ENCODE measurements around the gene CLDN34. TPM values are rescaled to one million over a fixed set of nuclear protein-coding genes. Genes with fewer than 3 reads are reported as not detected.

The CLDN34 gene, protein sequence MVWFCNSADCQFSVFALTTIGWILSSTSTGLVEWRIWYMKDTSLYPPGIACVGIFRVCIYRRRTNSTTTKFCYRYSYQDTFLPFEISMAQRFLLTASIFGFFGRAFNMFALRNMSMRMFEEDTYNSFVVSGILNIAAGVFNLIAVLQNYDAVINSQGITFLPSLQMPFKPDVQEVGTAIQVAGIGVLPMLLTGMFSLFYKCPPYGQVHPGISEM
- total RNA-seq = not detected

DNA sequence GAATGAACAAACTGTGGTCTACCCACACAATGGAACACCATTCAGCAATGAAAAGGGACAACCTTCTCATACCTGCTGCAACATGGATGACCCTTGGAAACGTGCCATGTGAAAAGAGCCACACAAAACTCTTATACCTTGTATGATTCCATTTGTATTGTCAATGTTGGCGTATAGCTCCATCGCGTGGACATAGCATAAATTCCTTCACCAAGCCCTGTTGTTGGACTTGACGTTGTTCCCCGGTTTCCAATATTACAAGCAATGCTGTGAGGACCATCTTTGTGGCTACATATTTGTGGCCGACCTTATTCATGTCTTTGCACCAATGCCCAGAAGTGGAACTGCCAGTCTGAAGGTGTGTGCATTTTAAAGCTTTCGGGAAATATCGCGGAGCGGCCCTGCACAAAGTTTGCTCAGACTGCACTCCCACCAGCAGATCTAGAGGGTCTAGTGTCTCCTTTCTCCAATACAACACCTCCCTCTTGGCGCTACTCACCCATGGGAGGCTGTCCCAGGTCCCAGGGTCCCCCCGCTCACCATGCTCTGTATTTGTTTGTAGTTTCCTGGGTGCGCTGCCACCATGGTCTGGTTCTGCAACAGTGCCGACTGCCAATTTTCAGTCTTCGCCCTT lies at the start of gene CLDN34:
Gene CLDN34 (plus strand): TSS at position 584 of the 634 bp plus-strand sequence. CDS start 0 bp downstream, at position 584.
- no peak for FAIRE-seq
- no peak for DNase-seq (ENCODE audit: low spot score in 2 of 2)

DNA sequence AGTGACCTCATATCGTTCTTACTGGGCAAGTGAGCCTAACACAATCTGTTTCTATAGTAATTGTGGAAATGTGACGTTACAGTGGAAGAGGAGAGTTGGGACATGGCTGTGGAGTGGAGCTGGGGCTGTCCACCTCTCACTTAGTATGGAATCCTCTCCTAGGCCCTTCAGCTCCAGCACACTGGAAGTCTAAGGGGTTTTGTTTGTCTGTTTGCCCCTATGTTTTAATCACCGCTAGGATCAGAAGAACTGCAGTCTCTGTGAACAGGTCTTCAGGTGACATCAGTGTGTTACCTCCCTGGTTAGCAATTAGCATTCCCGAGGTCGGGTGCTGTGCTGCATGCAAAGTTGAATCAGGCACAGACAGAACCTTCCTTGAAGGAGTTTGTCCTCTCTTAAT lies 49.3 kb upstream of the CLDN34 start:
- no peak for FAIRE-seq
- no peak for DNase-seq (ENCODE audit: low spot score in 2 of 2)

DNA sequence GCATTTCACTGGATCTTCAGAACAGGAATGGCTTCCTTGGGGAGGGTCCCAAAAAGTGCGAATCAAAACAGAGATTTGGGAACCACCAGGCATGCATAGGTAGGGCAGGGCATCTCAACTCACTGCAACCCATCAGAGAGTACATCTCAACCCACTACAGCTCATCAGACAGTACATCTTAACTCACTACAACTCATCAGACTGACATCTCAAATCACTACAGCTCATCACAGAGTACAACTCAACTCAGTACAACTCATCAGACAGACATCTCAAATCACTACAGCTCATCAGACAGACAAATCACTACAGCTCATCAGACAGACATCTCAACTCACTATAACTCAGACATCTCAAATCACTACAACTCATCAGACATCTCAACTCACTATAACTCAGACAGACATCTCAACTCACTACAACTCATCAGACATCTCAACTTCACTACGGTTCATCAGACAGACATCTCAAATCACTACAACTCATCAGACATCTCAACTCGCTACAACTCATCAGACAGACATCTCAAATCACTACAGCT lies 47.5 kb upstream of the CLDN34 start:
- FAIRE-seq = no peak
- DNase-seq (ENCODE audit: low spot score in 2 of 2) = no peak

DNA sequence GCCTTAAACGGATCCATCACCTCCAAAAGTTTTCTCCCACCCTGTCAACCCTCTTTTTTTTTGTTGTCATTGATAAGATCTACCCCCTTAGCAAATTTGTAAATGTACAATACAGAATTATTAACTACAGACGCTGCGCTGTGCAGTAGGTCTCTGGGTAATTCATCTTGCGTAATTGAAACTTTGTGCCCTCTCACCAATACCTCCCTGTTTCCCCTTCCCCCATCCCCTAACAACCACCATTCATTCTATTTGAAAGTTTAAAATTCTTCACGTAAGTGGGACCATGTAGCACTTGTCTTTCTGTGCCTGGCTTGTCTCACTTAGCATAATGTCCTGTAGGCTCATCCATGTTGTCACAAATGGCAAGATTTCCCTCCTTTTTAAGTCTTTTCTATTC lies 45.8 kb upstream of the CLDN34 start:
- no peak for FAIRE-seq
- DNase-seq (ENCODE audit: low spot score in 2 of 2) = no peak

DNA sequence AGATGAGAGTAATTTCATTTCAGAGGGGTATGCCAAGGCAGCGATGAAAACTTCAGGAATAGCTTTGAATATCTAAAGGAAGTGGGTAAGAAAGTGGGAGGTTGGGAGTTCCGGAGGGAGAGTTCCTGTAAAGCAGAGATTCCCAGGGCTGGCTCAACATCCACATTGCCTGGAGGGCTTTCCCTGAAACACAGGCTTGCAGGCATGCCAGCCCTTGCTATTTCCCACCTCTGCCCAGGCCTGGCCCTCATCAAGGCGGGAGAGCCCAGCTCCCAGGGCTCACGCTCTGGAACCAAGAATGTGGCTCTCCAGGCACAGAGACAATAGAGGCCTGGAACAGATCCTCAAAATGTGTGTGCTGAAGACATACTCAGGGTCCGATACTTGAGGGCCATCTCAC lies 43.8 kb upstream of the CLDN34 start:
- DNase-seq (ENCODE audit: low spot score in 2 of 2) (no peak), FAIRE-seq (no peak)

DNA sequence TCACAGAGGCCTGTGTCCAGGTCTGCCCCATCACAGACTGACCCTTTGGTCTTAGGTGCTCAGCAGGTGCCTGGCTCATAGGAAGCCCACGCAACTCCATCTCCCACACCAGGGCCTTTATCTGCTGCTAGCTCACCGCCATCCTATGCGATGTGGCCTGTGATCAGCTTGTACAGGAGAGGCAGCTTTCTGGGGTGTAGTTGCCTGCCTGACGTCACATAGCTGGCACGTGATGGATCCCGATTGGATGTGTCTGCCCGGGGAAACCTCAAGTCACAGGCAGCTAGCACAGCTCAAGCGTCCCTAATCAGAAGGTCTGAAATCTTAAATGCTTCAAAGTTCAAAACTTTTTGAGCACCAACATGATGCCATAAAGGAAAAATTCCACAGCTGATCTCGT lies 41.2 kb upstream of the CLDN34 start:
- DNase-seq (ENCODE audit: low spot score in 2 of 2) (no peak), FAIRE-seq (no peak)

DNA sequence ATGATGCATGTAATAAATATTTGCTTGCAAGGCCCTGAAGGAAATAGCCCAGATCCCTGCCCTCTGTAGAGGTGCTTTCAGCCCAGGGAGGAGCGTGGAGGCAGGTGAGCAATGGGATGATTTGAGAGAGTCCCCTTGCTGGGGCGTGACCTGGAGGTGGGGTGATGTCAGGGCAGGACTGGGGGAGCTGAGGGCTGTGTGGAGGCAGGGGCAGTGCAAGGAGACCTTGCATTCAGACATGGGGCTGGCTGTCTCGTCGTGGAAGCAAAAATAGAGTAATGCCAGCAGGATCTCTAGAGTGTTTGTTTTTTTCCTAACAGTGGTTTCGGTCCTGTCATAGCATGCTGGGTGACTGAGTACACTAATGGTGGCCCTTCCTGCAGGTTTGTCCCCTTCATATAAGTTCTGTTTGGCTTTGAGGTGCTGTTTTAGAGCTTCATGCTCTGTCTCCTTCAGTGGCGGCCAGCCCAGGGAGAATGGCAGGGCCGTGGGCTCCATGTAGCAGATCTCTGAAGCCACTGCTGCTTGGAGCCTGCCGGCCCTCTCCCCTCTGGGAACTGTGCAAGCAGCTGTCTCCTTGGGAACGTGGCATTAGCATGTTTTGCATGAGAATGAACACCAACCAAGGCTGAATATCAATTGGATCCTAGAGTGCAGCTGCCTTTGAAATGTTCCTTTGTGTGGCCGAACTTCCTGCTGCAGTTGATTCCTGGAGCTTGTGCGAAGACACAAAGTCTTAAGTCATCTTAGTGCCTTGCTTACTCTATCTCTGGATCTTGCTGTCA lies 39.3 kb upstream of the CLDN34 start:
- FAIRE-seq (no peak), DNase-seq (ENCODE audit: low spot score in 2 of 2) (no peak)

DNA sequence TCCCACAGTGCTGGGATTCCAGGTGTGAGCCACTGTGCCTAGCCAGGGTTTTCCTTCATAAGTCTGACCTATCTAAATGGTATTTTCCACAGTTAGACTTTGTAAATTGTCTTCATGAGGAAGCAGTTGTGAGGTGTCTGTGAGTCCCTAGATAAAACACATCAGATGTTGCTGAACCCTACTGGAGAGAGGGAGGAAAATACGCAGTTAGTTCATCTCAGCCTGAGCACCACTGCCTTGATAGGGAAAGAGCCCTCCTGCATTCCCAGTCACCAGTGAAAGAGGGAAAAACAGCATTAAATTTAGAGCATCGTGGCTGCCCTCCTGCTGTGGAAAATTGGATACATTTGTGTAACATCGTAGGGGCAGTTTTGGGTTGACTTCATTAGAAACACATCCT lies 31.7 kb upstream of the CLDN34 start:
- no peak for DNase-seq (ENCODE audit: low spot score in 2 of 2)
- no peak for FAIRE-seq

DNA sequence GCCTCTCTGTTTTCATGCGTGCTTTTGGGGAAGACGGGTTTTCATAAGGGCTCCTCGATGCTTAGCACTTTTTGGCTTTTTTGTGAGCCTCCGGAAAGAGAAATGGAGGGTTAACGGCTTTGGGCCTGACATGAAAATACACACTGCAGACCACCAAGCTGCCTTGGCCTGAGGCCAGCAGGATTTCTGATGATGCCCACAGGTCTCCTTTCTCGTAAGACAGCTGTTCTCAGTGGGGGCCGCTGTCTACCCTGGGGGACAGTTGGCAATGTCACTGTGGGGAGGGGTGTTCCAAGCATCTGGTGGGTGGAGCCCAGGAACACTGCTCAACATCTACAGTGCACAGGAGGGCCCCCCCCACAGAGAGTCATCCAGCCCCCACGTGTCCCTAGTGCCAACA lies 29.4 kb upstream of the CLDN34 start:
- DNase-seq (ENCODE audit: low spot score in 2 of 2) = no peak
- FAIRE-seq = no peak

DNA sequence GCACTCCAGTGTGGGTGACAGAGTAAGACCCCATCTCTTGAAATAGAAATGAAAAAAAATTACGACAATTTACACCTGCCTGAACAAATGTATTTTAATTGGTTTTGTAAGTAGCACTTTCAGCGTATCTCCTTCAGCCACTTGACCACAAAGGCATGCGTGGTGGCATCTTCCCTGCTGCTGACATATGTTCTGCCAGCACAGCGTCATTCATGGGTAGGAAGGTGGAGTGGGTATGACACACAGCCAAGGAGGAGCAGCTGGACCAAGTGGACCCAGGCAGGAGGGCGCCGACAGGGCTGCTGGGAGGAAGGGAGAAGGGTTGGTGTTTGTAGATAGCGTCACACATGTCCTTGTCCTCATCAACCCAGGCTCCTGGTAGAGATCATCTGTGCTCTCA lies 28.6 kb upstream of the CLDN34 start:
- DNase-seq (ENCODE audit: low spot score in 2 of 2) (no peak), FAIRE-seq (no peak)

DNA sequence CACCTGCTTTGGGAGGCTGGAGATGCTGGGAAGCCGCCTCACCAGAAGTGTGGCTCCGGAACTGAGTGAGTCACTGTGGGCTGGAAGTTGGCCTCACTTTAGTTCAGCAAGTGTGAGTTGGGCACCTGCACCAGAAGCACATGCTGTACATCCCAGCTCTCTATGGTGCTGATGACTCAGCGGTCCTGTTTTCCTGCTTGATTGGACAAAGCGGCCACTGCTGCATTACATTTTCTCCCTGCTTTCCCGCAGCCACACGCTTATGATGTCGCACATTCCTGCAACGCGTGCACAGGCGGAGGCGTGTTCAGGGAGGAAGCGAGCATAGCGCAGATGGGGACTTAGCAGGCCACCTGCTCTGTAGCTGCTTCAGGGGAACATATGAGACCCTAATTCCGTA lies 26.7 kb upstream of the CLDN34 start:
- FAIRE-seq (no peak), DNase-seq (ENCODE audit: low spot score in 2 of 2) (peak in 1 of 2 donors; percentile 28)

DNA sequence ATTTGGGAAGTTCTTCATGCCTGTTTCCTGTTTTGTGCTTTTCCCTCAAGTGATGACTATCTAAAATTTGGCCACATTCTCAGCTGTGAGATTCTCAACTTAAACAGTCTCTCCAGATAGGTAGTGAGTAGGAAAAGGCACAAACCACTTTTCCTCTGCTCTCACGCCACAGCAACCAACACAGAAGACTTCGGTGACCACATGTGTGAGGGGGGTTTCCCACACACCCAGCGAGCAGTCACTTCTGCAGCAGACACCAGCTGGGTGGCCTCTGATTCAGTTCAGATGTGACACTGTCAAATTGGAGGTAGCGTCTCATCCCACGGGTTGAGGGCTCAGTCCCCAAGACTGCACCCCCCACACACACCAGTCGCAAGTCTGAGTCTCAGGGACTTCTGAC lies 25.1 kb upstream of the CLDN34 start:
- FAIRE-seq (no peak), DNase-seq (ENCODE audit: low spot score in 2 of 2) (no peak)

DNA sequence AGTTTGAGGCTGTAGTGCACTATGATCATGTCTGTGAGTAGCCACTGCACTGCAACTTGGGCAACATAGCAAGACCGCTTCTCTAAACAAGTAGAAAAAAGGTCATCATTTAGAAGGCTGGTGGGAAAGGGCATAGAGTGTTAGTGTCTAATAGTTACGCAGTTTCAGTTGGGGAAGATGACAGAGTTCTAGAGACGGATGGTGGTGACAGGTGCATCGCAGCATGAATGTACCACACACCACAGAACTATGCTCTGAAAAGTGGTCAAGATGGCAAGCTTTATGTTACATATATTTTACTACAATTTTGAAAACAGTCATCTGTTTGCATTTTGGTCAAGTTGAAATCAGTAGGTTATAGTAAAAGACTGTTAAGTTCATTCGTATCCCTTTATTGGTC lies 23.7 kb upstream of the CLDN34 start:
- FAIRE-seq = no peak
- DNase-seq (ENCODE audit: low spot score in 2 of 2) = no peak

DNA sequence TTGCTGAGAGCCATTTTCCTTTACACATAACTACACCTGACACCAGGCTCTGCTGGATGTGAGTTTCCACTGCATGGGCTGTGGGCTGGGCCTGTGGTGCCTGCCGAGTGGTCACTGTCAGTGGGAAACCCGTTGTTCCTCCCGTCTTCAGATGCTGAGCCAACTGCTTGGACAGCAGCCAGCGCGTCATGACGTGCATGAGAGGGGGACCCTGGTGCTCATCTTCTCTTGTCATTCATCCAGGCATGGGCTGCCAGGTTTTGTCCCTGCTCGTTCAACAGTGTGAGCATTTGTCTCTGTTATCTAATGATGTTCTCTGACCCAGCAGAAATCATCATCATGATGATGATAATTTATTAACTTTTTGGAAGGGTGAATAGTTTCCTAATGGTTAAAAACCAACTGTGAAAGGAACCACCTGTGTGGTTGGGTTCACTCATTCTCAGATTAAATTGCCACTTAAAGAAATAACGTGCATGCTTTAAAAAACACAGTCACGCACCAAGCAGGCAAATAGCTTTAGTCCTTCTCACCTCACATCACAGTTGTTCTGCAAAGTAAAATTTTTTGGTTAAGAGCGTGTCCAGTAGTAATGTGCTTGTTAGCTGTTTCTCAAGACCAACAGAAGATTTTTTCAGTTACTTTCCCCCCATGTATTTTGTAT lies 19.9 kb upstream of the CLDN34 start:
- DNase-seq (ENCODE audit: low spot score in 2 of 2) (no peak), FAIRE-seq (no peak)

DNA sequence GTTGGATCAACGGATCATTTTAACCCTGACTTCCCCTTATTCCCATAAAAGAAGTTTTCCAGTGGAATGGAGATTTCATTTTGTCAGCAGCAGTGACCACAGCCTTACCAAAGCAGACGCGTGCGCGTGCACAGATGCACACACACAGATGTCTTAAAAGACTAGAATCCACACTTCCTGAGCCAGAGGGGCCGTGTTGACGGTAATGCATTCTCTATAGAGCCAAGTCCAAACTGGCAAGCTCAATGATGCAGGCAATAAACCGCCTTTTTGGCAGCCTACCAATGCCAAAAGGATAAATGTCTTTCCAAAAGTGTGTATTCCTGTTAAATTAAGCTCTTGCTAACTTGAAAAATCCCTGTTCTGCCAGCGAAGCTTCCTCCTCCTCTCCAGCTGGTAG lies 18.8 kb upstream of the CLDN34 start:
- FAIRE-seq (no peak), DNase-seq (ENCODE audit: low spot score in 2 of 2) (no peak)

DNA sequence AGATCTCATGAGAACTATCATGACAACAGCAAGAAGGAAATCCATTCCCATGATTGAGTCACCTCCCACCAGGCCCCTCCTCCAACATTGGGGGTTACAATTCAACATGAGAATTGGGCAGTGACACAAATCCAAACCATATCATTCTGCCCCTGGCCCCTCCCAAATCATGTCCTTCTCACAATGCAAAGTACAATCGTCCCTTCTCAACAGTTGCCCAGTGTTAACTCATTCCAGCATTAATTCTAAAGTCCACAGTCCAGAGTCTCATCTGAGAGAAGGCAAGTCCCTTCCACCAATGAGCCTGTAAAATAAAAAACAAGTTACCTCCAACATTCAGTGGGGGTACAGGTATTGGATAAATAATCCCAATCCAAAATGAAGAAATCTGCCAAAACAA lies 14.9 kb upstream of the CLDN34 start:
- DNase-seq (ENCODE audit: low spot score in 2 of 2) (no peak), FAIRE-seq (no peak)

DNA sequence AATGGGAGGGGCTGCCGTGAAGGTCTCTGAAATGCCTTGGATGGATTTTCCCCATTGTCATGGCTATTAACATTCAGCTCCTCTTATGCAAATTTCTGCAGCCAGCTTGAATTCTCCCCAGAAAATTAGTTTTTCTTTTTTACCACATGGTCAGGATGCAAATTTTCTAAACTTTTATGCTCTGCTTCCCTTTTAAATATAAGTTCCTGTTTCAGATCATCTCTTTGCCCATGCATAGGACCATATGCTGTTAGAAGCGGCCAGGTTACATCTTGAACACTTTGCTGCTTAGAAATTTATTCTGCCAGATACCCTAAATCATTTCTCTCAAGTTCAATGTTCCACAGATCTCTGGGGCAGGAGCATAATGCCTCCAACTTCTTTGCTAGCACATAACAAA lies 13.8 kb upstream of the CLDN34 start:
- no peak for DNase-seq (ENCODE audit: low spot score in 2 of 2)
- FAIRE-seq = no peak

DNA sequence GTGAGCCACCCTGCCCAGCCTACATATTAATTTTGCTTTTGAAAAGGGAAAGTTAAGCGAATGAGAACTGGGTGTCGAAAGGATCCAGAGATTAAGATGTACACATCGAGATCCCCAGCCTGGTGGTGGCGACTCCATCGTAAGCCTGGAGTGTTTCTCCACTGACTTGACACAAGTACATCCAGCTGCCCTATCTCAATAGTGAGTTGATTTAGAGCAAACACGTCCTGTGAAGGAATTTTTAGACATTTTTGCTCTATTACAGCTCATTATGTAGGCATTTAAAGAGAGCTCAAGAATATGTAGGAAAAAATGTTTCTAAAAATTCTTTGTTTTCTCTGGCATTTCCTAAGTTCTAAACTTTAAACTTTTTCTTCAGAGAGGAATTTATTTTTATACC lies 11.7 kb upstream of the CLDN34 start:
- no peak for DNase-seq (ENCODE audit: low spot score in 2 of 2)
- no peak for FAIRE-seq

DNA sequence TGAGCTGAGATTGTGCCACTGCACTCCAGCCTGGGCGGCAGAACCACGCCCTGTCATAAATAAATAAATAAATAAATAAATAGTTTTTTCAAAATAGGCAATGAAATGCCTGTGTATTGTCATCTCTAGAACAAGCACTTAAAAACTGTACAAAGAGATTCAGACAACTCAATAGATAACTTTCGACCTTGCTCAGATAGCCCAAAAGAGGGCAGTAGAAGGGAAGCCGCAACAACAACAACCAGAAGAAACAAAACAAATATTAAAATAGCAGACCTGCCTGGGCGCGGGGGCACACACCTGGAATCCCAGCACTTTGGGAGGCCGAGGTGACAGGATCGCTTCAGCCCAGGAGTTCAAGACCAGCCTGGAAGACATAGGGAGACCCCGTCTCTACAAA lies 9.4 kb upstream of the CLDN34 start:
- no peak for FAIRE-seq
- no peak for DNase-seq (ENCODE audit: low spot score in 2 of 2)

DNA sequence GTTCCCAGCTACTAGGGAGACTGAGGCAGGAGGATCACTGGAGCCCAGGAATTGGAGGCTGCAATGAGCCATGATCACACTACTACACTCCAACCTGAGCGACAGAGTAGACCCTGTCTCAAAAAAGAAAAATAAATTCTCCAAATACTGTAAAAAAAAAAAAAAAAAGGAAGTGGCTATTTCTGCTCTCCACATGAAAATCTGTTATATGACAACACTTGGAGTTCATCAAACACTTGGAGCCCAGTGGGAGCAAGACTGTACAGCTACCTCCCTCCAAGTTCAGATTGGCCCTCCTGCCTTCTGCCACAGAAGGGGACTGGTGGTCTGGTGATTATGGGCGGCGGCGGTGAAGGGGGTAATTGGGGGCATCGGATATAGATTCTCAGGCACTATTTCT lies 9.0 kb upstream of the CLDN34 start:
- no peak for FAIRE-seq
- no peak for DNase-seq (ENCODE audit: low spot score in 2 of 2)

DNA sequence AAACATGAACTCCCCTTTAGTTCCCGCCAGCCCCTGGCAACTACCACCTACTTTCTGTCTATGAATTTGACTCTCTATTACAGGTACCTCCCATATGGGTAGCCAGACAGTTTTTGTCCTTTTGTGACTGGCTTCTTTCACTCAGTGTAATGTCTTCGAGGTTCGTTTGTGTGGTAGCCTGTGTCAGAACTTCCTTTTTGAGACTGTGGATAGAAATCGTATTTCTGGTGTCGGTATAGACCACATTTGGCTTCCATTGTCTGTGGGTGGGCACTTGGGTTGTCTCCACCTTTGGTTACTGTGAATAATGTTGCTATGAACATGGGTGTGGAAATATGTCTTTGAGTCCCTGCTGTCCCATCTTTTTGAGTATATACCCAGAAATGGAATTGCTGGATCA lies 5.4 kb upstream of the CLDN34 start:
- FAIRE-seq (no peak), DNase-seq (ENCODE audit: low spot score in 2 of 2) (no peak)

Data from frontal cortex (tissue), 4 donors.